B cell (primary cell): ENCODE results near the gene PSRC1.

Experiments used
- EZH2 ChIP-seq: IDR thresholded peaks from 2 replicates; pipeline ENCODE4 v1.6.1; 2012; ENCODE audit warnings: borderline replicate concordance, low read depth, mild to moderate bottlenecking, moderate library complexity, low read length; ENCODE audit not compliant: insufficient read depth, poor library complexity, severe bottlenecking
- TF ChIP-seq, protein P1 (sequence below): fragments of 200-600 bp; IDR thresholded peaks from one replicate; pipeline ENCODE4 v1.8.0; 2022; ENCODE audit warnings: antibody characterized with exemption, mild to moderate bottlenecking

DNA sequence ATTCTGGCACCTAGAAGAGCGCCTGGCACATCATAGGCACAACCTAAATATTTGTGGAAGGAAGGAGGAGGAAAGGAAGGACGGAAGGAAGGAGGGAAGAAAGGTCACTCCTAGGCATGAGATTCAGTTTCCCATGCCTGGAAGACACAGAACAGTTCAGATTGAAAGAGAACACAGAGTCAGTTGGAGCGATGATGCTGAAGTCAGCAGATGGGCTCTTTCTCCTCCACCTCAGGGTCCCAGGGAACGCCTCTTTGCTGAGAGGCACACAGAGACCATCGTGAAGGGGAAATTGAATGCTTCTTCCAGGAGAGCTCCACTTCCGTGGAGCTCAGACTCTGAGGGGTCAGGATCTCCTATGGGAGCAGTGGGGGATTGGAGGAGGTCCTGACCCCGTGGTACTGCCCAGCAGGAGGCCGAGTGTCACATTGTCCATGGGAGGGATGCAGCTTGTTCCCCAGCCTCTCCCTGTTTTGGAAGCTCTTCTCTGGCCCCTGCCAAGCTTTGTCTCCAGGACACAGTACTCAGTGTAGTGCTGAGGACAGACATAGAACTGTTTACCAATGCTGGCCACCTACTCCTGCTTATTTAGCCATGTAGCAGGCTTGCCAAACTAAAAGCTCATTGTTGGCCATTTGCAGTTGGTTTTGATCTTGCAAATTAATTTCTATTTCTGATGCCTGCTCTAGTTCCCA, 21.4 kb upstream of the PSRC1 start:
- TF ChIP-seq, protein P1, sequence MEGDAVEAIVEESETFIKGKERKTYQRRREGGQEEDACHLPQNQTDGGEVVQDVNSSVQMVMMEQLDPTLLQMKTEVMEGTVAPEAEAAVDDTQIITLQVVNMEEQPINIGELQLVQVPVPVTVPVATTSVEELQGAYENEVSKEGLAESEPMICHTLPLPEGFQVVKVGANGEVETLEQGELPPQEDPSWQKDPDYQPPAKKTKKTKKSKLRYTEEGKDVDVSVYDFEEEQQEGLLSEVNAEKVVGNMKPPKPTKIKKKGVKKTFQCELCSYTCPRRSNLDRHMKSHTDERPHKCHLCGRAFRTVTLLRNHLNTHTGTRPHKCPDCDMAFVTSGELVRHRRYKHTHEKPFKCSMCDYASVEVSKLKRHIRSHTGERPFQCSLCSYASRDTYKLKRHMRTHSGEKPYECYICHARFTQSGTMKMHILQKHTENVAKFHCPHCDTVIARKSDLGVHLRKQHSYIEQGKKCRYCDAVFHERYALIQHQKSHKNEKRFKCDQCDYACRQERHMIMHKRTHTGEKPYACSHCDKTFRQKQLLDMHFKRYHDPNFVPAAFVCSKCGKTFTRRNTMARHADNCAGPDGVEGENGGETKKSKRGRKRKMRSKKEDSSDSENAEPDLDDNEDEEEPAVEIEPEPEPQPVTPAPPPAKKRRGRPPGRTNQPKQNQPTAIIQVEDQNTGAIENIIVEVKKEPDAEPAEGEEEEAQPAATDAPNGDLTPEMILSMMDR: no peak
- TF ChIP-seq EZH2: no peak
